ENCODE data around the gene UNC13B. TPM values are rescaled to one million over a fixed set of nuclear protein-coding genes. Genes with fewer than 3 reads are reported as not detected.

Gene UNC13B
- total RNA-seq, 4 donors from 2014 or later = 20.6 to 30.5 (median 25.3) TPM

DNA sequence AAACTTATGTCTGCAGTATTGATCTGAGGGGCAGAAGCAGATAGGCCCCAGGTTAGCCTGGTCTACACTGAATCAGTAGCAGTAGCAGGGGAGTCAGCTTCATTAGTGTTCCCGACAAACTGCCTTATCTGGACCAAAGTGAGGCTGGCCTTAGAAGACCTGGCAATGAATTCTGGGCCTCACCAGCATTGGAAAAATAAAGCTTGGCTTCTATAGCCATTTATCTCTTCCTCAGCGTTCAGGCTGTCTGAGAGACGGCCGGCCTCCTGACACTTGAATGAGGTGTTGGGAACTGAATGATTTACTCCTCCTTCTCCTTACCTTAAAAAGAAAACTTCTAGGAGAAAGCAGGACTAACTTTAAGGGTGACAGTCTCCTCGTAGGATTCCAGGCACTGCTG is 186.3 kb downstream of the UNC13B start:
- TF ChIP-seq, protein P1, sequence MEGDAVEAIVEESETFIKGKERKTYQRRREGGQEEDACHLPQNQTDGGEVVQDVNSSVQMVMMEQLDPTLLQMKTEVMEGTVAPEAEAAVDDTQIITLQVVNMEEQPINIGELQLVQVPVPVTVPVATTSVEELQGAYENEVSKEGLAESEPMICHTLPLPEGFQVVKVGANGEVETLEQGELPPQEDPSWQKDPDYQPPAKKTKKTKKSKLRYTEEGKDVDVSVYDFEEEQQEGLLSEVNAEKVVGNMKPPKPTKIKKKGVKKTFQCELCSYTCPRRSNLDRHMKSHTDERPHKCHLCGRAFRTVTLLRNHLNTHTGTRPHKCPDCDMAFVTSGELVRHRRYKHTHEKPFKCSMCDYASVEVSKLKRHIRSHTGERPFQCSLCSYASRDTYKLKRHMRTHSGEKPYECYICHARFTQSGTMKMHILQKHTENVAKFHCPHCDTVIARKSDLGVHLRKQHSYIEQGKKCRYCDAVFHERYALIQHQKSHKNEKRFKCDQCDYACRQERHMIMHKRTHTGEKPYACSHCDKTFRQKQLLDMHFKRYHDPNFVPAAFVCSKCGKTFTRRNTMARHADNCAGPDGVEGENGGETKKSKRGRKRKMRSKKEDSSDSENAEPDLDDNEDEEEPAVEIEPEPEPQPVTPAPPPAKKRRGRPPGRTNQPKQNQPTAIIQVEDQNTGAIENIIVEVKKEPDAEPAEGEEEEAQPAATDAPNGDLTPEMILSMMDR (IDR thresholded peaks at IDR 0.05) = no peak
- no peak for ATAC-seq (ENCODE audit: low FRiP score)

DNA sequence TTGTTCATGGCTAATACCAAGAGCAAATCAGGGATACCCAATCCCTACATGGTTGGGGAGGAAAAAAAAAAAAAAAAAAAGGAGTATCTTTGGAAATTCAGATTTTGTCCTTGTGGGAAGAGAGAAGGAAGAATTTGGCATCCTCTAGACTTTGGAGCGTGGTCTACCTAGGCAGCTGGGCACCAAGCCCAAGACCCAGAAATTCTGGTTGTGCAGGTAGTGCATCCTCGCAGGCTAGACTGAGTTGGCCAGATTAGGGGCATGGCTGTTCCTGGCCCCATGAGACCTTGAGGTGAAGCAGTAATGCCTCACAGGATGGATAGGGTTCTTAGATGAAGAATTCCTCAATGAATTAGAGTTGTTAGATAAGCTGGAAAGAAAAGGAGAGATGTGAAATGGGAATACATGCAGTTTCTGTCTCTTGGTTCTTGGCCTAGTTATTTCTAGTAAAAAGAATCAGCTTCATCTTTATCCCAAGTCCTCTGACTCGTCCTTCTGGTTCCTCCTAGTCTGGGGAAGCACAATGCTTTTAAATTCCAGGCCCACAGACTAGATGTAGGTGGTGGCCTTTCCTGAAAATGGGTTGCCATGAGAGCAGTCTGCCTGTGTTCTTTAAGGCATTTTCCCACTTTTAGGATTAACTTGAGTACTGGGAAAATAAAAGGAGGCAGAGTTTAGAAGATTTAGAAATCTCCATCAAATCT is 187.6 kb downstream of the UNC13B start:
- TF ChIP-seq, protein P1 (IDR thresholded peaks at IDR 0.05) = no peak
- DNase-seq (ENCODE audit: low spot score) = no peak

More for the DNA sequence above, 186.3 kb downstream of the UNC13B start:
- no peak for DNase-seq (ENCODE audit: low spot score)

GRCh38 chr9:35350212-35350611 is 188.4 kb downstream of the UNC13B start:
- ATAC-seq (ENCODE audit: low FRiP score) (no peak), DNase-seq (ENCODE audit: low spot score) (no peak)
- TF ChIP-seq, protein P1 (IDR thresholded peaks at IDR 0.05) = no peak

More for the DNA sequence above, 187.6 kb downstream of the UNC13B start:
- ATAC-seq (ENCODE audit: low FRiP score) = no peak

DNA sequence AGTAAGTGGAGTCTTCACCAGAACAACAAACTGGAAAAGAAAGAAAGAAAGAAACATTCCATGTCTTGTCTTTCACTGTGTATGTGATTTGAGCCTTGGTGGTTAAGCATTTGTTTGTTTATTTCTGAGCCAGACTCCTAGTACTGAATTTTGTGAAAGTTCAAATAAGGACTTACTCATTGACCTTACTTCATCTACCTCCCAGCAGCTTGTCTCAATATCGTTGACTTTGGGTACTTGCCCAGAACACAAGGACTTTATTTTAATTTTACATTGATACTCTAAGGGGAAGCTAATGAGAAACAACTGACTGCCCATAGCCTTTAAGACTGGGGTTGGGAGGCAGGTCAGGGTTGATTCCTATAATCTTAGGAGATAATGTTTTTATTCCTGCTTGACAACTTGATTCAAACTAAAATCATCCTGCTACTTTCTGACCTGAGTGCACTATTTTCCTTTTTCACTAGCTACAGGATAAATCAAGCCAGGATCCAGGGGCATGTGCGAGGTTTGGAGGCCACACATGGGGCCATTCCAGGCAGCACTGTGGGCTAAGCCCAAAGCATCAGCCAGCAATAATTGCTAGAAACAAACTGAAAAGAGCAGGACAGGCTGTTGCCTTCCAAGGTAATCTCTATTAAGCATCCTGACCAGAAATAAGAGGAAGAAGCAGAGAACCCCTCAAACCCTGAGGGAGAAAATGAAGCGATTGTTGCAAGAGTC is 189.2 kb downstream of the UNC13B start:
- TF ChIP-seq, protein P1 (IDR thresholded peaks at IDR 0.05) = no peak
- ATAC-seq (ENCODE audit: low FRiP score) (no peak), DNase-seq (ENCODE audit: low spot score) (no peak)

DNA sequence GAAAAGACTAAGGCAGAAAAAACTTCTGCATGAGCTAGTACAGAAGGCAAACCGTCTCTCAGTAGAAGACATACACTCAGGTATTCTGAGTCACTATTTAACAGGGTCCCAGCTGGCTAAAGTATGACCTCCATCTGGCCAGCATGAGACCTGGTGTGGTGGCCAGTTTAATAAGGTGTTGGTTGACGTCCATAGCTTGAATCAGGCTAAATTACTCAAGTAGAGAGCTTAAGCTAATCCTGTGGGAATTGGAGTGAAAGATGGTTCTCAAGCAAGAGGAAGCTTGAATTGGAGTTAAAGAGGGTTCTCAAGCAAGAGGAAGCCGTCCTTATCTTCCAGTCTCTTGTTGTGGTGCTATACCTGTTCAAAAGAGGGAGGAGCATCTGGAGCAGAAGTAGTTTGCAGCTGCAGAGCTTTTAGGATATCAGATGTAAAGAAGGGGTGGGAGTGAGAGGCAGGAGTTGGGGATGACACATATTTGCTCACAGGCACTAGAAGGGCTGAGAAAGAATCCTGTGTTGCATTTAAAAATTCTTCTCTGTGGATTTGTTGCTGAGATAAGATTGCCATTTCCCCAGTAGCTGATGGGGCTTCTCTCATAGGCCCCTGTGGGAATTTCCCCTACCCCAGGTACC is 192.0 kb downstream of the UNC13B start:
- TF ChIP-seq, protein P1 (IDR thresholded peaks at IDR 0.05) = no peak
- no peak for DNase-seq (ENCODE audit: low spot score)
- no peak for ATAC-seq (ENCODE audit: low FRiP score)

- DNase-seq (ENCODE audit: low spot score) (no peak), ATAC-seq (ENCODE audit: low FRiP score) (no peak)
- TF ChIP-seq, protein P1 (IDR thresholded peaks at IDR 0.05) = no peak
Measured at GRCh38 chr9:35355939-35356338, 194.1 kb downstream of the UNC13B start.

Data from omental fat pad (tissue), 4 donors.